Duodenal mucosa (tissue), 2 donors: Measurements from ENCODE around the gene KRR1.

ENCODE experiments used
- H3K27ac ChIP-seq: one replicate; pipeline ENCODE4 v1.7.0; 2013; ENCODE audit warnings: low read depth, low read length
- H3K27me3 ChIP-seq, 2 donors: one replicate each; pipeline ENCODE4 v1.7.0; 2013; ENCODE audit warnings: low read length in 2 of 2, control low read depth in 1 of 2; ENCODE audit not compliant: insufficient read depth in 2 of 2, control insufficient read depth in 1 of 2
- H3K36me3 ChIP-seq, 2 donors: one replicate each; pipeline ENCODE4 v1.7.0; 2013; ENCODE audit warnings: low read length in 2 of 2, control low read depth in 1 of 2; ENCODE audit not compliant: insufficient read depth in 2 of 2, control insufficient read depth in 1 of 2
- H3K4me1 ChIP-seq, 2 donors: one replicate each; pipeline ENCODE4 v1.7.0; 2013; ENCODE audit warnings: low read length in 2 of 2, control low read depth in 1 of 2; ENCODE audit not compliant: insufficient read depth in 2 of 2, control insufficient read depth in 1 of 2
- H3K4me3 ChIP-seq, 2 donors: one replicate each; pipeline ENCODE4 v1.7.0; 2013; ENCODE audit warnings: low read length in 2 of 2, low read depth in 1 of 2
- H3K9ac ChIP-seq, 2 donors: one replicate each; pipeline ENCODE4 v1.7.0; 2013; ENCODE audit warnings: low read length in 2 of 2, low read depth in 1 of 2
- H3K9me3 ChIP-seq, 2 donors: one replicate each; pipeline ENCODE4 v1.7.0; 2013; ENCODE audit warnings: low read length in 2 of 2, control low read depth in 1 of 2; ENCODE audit not compliant: control insufficient read depth in 1 of 2

Gene KRR1

DNA sequence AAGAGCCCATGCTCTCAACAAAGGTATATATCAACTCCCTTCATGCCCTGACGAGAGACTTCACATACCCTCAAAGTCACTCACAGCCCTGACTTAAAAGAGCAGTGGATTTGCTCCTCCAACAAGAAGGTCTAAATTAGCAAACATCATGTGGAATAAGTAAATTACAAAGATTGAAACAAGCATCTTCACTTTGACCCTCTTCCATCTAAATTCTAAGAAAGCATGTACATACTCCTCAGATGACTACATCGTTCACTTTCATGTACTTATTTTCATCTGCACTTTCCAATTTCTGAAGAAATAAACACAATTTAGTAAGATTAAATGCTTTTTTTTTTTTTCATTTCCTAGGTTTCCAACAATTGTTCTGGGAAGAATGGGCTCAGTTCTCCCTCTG is 38.6 kb upstream of the KRR1 start:
- Histone ChIP-seq H3K9ac (no peak overlapping the region), H3K27ac (no peak overlapping the region), H3K36me3 (no peaks in the 10 kb centered on the region), H3K4me1 (no peaks in the 10 kb centered on the region), H3K4me3 (no peak overlapping the region), H3K9me3 (no peaks in the 10 kb centered on the region), H3K27me3 (no peaks in the 10 kb centered on the region)

DNA sequence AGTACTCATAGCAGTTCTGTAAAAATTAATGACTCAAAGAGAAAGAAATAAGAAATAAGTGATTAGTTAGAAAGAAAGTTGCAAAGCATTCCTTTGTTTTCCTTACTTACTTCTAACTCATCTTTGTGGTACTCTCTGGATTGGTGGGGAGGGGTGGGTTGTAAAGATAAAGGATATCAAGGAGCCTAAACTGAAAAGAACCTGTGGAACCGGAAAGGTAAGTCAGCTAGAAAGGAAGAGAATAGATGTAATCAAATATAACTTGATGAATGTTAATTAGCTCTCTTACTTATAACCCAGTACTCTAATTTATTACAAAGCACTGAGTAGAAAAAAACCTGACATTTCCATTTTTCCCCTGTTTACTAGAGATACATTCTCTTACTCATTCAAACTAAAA is 37.5 kb upstream of the KRR1 start:
- Histone ChIP-seq H3K4me3 (no peak overlapping the region), H3K4me1 (no peaks in the 10 kb centered on the region), H3K9ac (no peak overlapping the region), H3K9me3 (no peaks in the 10 kb centered on the region), H3K27me3 (no peaks in the 10 kb centered on the region), H3K27ac (no peak overlapping the region), H3K36me3 (no peaks in the 10 kb centered on the region)

DNA sequence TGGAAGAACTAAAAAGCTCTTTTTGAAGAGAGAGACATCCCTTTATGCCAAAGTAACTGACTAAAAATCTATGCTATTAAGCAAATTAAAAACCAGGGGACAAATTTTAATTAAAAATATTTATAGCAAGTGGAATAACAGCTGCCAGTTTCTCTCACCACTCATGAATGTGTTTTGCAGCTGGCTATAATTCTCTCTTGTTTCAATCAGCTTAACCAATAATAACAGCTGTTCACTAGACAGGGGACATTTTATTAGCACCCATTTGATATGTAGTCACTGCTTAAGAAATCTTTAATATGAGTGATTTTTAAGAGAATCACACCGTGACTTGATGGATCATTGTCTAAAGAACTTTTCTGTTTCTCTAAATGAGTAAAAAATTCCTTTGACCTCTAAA is 34.2 kb upstream of the KRR1 start:
- no peaks in the 10 kb centered on the region for H3K27me3 ChIP-seq
- no peaks in the 10 kb centered on the region for H3K4me1 ChIP-seq
- no peak overlapping the region for H3K27ac ChIP-seq
- no peak overlapping the region for H3K9ac ChIP-seq
- H3K4me3 ChIP-seq, result no peak overlapping the region
- no peaks in the 10 kb centered on the region for H3K9me3 ChIP-seq
- no peaks in the 10 kb centered on the region for H3K36me3 ChIP-seq

DNA sequence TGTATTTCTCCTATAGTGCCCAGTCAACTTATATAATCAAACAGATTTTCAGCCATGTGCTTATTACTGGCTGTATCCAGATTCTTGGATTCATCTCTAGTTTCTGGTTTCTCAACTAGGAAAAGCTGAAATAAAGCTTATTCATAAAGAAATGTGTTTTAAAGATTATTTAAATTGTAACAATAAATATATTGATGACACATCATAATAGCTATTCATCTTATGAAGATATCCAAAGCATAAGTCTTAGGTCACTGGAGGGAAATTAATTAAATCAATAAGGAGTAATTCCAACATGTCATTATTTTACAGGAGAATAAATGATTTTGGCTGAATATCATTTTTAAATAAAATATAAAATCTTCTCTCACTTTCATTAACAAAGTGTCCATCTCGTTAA is 32.1 kb upstream of the KRR1 start:
- H3K27ac ChIP-seq, result no peak overlapping the region
- H3K9me3 ChIP-seq, result no peaks in the 10 kb centered on the region
- no peaks in the 10 kb centered on the region for H3K36me3 ChIP-seq
- no peak overlapping the region for H3K4me3 ChIP-seq
- no peak overlapping the region for H3K9ac ChIP-seq
- H3K27me3 ChIP-seq, result no peaks in the 10 kb centered on the region
- no peaks in the 10 kb centered on the region for H3K4me1 ChIP-seq

DNA sequence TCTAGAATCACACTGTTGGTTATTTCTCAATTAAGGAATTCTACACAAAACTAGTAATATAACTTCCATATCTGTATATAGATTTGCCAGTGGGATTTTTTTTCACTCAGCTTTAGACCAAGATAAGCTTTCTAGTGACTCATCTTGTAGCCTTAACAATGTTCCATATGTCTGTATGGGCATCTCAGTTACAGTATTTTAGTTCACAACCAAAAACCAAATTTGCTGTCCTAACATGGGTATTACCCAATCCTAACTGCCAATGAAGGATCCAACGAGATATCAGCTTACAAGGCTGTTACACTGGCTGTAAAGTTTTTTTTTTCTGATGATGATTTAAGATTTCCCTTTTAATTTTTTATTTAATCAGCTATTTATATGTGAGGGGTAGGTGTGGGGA is 31.5 kb upstream of the KRR1 start:
- no peaks in the 10 kb centered on the region for H3K4me1 ChIP-seq
- no peaks in the 10 kb centered on the region for H3K36me3 ChIP-seq
- no peaks in the 10 kb centered on the region for H3K9me3 ChIP-seq
- no peaks in the 10 kb centered on the region for H3K27me3 ChIP-seq
- H3K4me3 ChIP-seq, result no peak overlapping the region
- H3K27ac ChIP-seq, result no peak overlapping the region
- no peak overlapping the region for H3K9ac ChIP-seq

DNA sequence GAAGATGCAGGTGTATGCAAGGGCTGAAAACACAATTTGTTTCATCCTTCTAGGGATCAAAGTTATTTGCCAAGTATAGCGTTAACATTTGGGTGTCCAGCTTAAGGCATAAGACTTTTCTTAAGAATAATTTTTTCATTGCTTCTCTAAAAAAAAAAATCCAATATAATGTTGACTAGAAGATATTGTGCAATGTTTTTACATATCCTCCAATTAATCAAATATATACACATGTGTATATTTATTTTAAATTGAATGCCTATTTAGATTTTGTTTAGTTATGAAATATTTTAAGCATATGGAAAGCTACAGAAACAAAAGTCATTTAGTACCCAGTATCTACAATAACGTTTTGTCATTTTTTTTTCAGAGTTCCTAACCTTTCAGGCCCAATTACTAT is 28.5 kb upstream of the KRR1 start:
- no peak overlapping the region for H3K27ac ChIP-seq
- no peak overlapping the region for H3K4me3 ChIP-seq
- H3K9ac ChIP-seq, result no peak overlapping the region
- no peaks in the 10 kb centered on the region for H3K27me3 ChIP-seq
- H3K36me3 ChIP-seq, result no peaks in the 10 kb centered on the region
- H3K4me1 ChIP-seq, result no peaks in the 10 kb centered on the region
- H3K9me3 ChIP-seq, result no peaks in the 10 kb centered on the region

DNA sequence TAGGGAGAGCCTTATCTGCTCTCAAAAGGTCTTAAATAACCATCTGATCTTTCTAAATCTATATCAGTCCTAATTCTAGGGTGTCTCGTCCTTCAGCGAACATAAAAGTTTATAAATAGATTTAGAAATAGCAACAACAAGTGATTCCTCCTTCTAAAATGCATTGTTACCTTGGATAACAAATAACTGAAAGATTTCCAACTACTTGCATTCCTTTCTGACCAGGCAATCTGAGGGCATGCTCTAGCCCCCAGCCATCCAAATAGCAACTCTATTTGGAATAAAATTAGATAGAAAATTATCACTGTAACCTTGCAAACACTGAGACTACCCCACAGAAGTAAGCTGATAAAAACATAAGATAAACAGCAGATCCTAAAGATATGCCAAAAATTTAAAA is 21.8 kb upstream of the KRR1 start:
- Histone ChIP-seq H3K36me3 (no peaks in the 10 kb centered on the region), H3K9me3 (no peaks in the 10 kb centered on the region), H3K4me1 (no peaks in the 10 kb centered on the region), H3K9ac (no peak overlapping the region), H3K27ac (no peak overlapping the region), H3K27me3 (no peaks in the 10 kb centered on the region), H3K4me3 (no peak overlapping the region)

DNA sequence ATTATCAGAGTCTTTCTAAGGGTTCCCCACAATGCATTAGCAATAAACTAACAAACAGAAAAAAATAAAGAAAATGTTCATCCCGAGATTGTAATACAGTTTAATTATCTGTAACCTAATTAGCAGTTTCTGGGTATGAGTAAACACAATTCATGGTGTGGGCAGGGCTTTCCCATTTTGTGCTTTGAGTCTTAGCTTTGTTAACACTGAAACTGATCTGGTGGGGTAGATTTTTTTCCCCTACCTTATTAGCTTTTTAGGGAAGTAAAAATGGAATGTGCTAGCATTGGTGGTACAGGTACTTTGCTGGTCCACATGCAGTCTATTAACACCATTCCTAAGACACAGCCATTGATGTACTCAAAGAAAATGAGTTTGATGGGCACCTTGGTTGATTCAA is 18.4 kb upstream of the KRR1 start:
- Histone ChIP-seq H3K9ac (no peak overlapping the region), H3K27me3 (no peaks in the 10 kb centered on the region), H3K9me3 (no peaks in the 10 kb centered on the region), H3K36me3 (no peaks in the 10 kb centered on the region), H3K4me3 (no peak overlapping the region), H3K27ac (no peak overlapping the region), H3K4me1 (no peaks in the 10 kb centered on the region)

DNA sequence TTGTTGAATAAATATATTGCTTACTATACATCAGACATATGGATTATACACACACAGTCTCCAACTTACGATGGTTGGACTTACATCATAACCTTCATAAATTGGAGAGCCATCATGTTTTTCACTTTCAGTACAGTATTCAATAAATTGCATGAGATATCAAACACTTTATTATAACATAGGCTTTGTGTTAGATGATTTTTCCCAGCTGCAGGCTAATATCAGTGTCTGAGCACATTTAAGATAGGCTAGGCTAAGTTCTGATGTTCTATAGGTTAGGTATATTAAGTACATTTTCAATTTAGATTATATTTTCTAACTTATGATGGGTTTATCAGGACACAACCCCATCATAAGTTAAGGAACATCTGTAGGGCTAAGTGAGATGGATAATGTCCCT is 17.9 kb upstream of the KRR1 start:
- H3K27me3 ChIP-seq, result no peaks in the 10 kb centered on the region
- H3K9ac ChIP-seq, result no peak overlapping the region
- no peaks in the 10 kb centered on the region for H3K36me3 ChIP-seq
- H3K4me3 ChIP-seq, result no peak overlapping the region
- no peaks in the 10 kb centered on the region for H3K4me1 ChIP-seq
- H3K9me3 ChIP-seq, result no peaks in the 10 kb centered on the region
- H3K27ac ChIP-seq, result no peak overlapping the region

DNA sequence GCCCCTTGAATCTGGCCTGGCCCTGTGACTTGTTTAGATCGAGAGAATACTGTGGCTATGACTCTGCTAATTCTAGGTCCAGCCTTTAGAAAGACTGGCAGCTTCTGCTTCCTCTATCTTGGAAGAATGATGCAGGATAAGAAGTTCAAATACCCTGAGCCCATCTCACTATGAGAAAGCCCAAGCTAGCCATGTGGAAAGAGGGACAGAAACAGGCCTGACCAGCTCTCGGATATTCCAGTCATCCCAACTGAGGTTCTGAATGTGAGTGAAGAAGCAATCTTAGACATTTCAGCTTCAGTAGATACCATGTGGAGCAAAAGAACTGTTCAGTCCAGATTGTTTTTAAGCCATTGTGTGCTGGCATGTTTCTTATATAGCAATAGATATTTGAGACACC is 17.3 kb upstream of the KRR1 start:
- Histone ChIP-seq H3K9ac (no peak overlapping the region), H3K27ac (no peak overlapping the region), H3K36me3 (no peaks in the 10 kb centered on the region)

DNA sequence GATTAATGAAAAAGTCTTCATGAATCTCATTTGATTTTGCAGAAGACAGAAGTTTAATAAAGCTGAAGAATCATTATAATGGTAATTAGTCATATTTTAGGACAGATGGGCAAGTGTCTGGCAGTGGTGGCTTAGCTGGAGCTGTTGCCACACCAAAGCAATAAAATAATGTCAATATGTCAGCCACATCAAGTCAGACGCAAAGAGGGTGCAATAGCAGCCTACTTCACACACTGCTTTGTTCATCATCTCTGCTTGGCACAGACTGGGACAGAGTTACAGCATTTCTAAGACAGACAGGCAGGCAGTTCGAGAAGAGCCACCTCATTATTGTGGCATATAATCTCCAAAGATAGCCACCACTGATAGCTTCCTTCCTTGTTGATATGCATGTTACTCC is 16.9 kb upstream of the KRR1 start:
- Histone ChIP-seq H3K27me3 (no peaks in the 10 kb centered on the region), H3K36me3 (no peaks in the 10 kb centered on the region), H3K4me3 (no peak overlapping the region), H3K4me1 (no peaks in the 10 kb centered on the region), H3K9me3 (no peaks in the 10 kb centered on the region), H3K9ac (no peak overlapping the region), H3K27ac (no peak overlapping the region)

More for the DNA sequence above, 17.3 kb upstream of the KRR1 start:
- H3K4me1 ChIP-seq, result no peaks in the 10 kb centered on the region
- H3K4me3 ChIP-seq, result no peak overlapping the region
- H3K27me3 ChIP-seq, result no peaks in the 10 kb centered on the region
- no peaks in the 10 kb centered on the region for H3K9me3 ChIP-seq
